Keratinocyte (primary cell): ENCODE measurements around the gene BPGM. TPM values are rescaled to one million over a fixed set of nuclear protein-coding genes. Genes with fewer than 3 reads are reported as not detected.

ENCODE experiments used
- DNase-seq: peaks from one replicate; pipeline ENCODE4 v3.0.0-alpha.2; 2011; ENCODE audit warnings: low read depth, missing footprints, low spot score
- FAIRE-seq: peaks from 2 replicates; lab custom pipeline; 2011; peaks lifted over from hg19 to GRCh38; lab: Jason Lieb, UNC
- H2AFZ ChIP-seq: 2 replicates; pipeline ENCODE4 v1.6.0; 2012; ENCODE audit warnings: low read length, control low read depth, inconsistent platforms; ENCODE audit not compliant: control insufficient read depth
- H3K27ac ChIP-seq: 2 replicates; pipeline ENCODE4 v1.5.1; 2011; ENCODE audit warnings: low read length; ENCODE audit not compliant: control insufficient read depth, insufficient read depth
- H3K27me3 ChIP-seq: 3 replicates; pipeline ENCODE4 v1.6.0; 2011; ENCODE audit warnings: low read length; ENCODE audit not compliant: control insufficient read depth, insufficient read depth; ENCODE audit errors: extremely low read depth
- H3K36me3 ChIP-seq, 2 experiments: 2 replicates in 1 of 2; 3 replicates in 1 of 2; pipeline ENCODE4 v1.5.1; 2011; ENCODE audit warnings: low read length in 2 of 2, mild to moderate bottlenecking in 1 of 2; ENCODE audit not compliant: control insufficient read depth in 2 of 2, insufficient read depth in 2 of 2; ENCODE audit errors: extremely low read depth in 1 of 2
- H3K4me1 ChIP-seq: 3 replicates; pipeline ENCODE4 v1.5.1; 2011; ENCODE audit warnings: low read length; ENCODE audit not compliant: control insufficient read depth, insufficient read depth; ENCODE audit errors: extremely low read depth
- H3K4me2 ChIP-seq: 3 replicates; pipeline ENCODE4 v1.6.0; 2011; ENCODE audit warnings: low read depth, low read length; ENCODE audit not compliant: control insufficient read depth, insufficient read depth; ENCODE audit errors: extremely low read depth
- H3K4me3 ChIP-seq, 3 experiments: fragments of 200-600 bp in 1 of 3; sonication (generic) in 1 of 3; 2 replicates in 2 of 3; 3 replicates in 1 of 3; pipeline ENCODE4 v1.5.1; 2011 to 2016; ENCODE audit warnings: low read length in 3 of 3, mild to moderate bottlenecking in 3 of 3, control low read depth in 2 of 3, inconsistent platforms in 1 of 3, low read depth in 1 of 3, mixed read lengths in 1 of 3, mixed run types in 1 of 3, moderate library complexity in 1 of 3; ENCODE audit not compliant: control insufficient read depth in 2 of 3, insufficient read depth in 2 of 3; ENCODE audit errors: extremely low read depth in 1 of 3
- H3K79me2 ChIP-seq: 2 replicates; pipeline ENCODE4 v1.6.0; 2012; ENCODE audit warnings: low read length; ENCODE audit not compliant: control insufficient read depth, insufficient read depth
- H3K9ac ChIP-seq: 3 replicates; pipeline ENCODE4 v1.6.0; 2011; ENCODE audit warnings: low read length; ENCODE audit not compliant: control insufficient read depth, insufficient read depth; ENCODE audit errors: extremely low read depth
- H3K9me1 ChIP-seq: 3 replicates; pipeline ENCODE4 v1.6.0; 2011; ENCODE audit warnings: low read length; ENCODE audit not compliant: control insufficient read depth, insufficient read depth; ENCODE audit errors: extremely low read depth
- H3K9me3 ChIP-seq: 2 replicates; pipeline ENCODE4 v1.5.1; 2012; ENCODE audit warnings: low read depth, low read length; ENCODE audit not compliant: control insufficient read depth
- H4K20me1 ChIP-seq: 3 replicates; pipeline ENCODE4 v1.6.0; 2011; ENCODE audit warnings: low read length; ENCODE audit not compliant: control insufficient read depth, insufficient read depth; ENCODE audit errors: extremely low read depth
- EZH2 ChIP-seq: IDR thresholded peaks from one replicate; pipeline ENCODE4 v1.6.1; 2012; ENCODE audit warnings: inconsistent platforms, mild to moderate bottlenecking, low read length, moderate library complexity
- dilution Hi-C: fragments of 300-500 bp; cut with MboI; formaldehyde crosslinking; loops from one replicate; pipeline ENCODE4 v1.7.0; 2020; ENCODE audit warnings: low sequenced_read_pairs; ENCODE audit not compliant: extremely low pct_ligation_motif_present
- polyA plus RNA-seq, 5 experiments: library from polyadenylated mRNA; depleted of rRNA in 3 of 5; stranded (reverse) in 3 of 5; stranded (forward) in 1 of 5; unstranded in 1 of 5; fragments of >200 nt; gene quantifications; 1 replicate in 1 of 5; 2 replicates in 3 of 5; 3 replicates in 1 of 5; pipeline versions ENCODE4 v1.2.1 to v1.2.3, GENCODE V29; 2011 to 2012; ENCODE audit warnings: missing spikeins in 2 of 5, low read depth in 1 of 5, low replicate concordance in 1 of 5
- TF ChIP-seq, protein P1 (sequence below), 3 experiments: IDR thresholded peaks in 1 of 3; conservative IDR thresholded peaks in 1 of 3; optimal IDR thresholded peaks in 1 of 3; 2 replicates in 2 of 3; 3 replicates in 1 of 3; pipeline versions ENCODE3 to v1.5.1; 2011; ENCODE audit warnings: low read length in 3 of 3, mild to moderate bottlenecking in 3 of 3, moderate library complexity in 2 of 3, control low read depth in 1 of 3, inconsistent platforms in 1 of 3; ENCODE audit not compliant: insufficient read depth in 2 of 3; ENCODE audit errors: extremely low read depth in 1 of 3

The BPGM gene
- polyA plus RNA-seq, 1 donor (not counting 4 experiments of a cell fraction or from before 2014, with no cell fraction given): 31.2 TPM

DNA sequence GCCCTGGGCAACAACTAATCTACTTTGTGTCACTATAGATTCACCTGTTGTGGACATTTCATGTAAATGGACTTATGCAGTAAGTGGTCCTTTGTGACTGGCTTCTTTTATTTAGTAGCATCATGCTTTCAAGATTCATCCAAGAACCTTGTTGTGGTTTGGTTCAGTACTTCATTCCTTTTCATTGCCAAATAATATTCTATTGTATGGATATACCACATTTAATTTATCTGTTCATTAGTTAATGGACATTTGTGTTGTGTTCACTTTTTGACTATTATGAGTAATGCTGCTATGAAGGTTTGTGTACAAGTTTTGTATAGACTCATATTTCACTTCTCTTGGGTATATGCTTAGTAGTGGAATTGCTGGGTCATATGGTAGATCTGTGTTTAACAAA, 27.8 kb downstream of the BPGM start:
- FAIRE-seq (no peak), DNase-seq (no peak)
- H3K9ac ChIP-seq: no peak overlapping the region
- no peak overlapping the region for H2AFZ ChIP-seq
- H3K9me3 ChIP-seq: no peaks in the 10 kb centered on the region
- H3K36me3 ChIP-seq: no peaks in the 10 kb centered on the region
- TF ChIP-seq, protein P1, sequence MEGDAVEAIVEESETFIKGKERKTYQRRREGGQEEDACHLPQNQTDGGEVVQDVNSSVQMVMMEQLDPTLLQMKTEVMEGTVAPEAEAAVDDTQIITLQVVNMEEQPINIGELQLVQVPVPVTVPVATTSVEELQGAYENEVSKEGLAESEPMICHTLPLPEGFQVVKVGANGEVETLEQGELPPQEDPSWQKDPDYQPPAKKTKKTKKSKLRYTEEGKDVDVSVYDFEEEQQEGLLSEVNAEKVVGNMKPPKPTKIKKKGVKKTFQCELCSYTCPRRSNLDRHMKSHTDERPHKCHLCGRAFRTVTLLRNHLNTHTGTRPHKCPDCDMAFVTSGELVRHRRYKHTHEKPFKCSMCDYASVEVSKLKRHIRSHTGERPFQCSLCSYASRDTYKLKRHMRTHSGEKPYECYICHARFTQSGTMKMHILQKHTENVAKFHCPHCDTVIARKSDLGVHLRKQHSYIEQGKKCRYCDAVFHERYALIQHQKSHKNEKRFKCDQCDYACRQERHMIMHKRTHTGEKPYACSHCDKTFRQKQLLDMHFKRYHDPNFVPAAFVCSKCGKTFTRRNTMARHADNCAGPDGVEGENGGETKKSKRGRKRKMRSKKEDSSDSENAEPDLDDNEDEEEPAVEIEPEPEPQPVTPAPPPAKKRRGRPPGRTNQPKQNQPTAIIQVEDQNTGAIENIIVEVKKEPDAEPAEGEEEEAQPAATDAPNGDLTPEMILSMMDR (optimal IDR thresholded peaks at IDR 0.05 in 1 of 3, IDR thresholded peaks at IDR 0.05 in 1 of 3, conservative IDR thresholded peaks at IDR 0.05 in 1 of 3; ENCODE audit: extremely low read depth in 1 of 3, insufficient read depth in 2 of 3, low read length in 3 of 3): no peak
- no peak for TF ChIP-seq EZH2
- dilution Hi-C loops: no loop called here
- H3K79me2 ChIP-seq: peaks cover 4% of the 10 kb centered on the region
- no peak overlapping the region for H3K4me3 ChIP-seq
- no peak overlapping the region for H3K4me2 ChIP-seq
- no peaks in the 10 kb centered on the region for H3K27me3 ChIP-seq
- H3K27ac ChIP-seq: no peak overlapping the region
- no peaks in the 10 kb centered on the region for H3K9me1 ChIP-seq
- H3K4me1 ChIP-seq: peaks cover 9% of the 10 kb centered on the region
- H4K20me1 ChIP-seq: no peaks in the 10 kb centered on the region

DNA sequence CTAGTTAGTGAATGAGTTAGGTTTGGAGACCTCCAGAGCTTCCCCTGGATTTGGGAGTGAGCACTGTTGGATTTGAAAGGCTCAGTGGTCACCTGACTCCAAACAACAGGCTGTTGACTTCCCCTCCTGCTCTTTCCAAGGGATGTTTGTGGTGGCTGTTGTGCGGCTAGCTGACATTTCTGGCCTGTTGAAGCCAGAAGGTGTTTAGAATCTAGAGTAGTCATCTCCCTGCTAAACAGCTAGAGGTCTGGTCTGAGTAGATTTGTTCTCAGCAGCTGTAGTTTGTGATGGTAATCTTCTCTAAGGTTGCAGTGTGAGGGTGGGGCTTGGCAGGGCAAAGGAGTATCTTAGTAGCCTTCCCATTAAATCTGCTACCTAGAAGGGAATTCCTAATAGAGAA, 30.1 kb downstream of the BPGM start:
- Histone ChIP-seq H3K9me1 (no peaks in the 10 kb centered on the region), H3K79me2 (peaks cover 4% of the 10 kb centered on the region), H3K27me3 (no peaks in the 10 kb centered on the region), H3K36me3 (peaks cover 0 to 2% of the 10 kb centered on the region in 2 experiments), H3K9ac (no peak overlapping the region), H3K4me2 (no peak overlapping the region), H3K4me1 (no peaks in the 10 kb centered on the region), H2AFZ (no peak overlapping the region), H3K4me3 (no peak overlapping the region), H3K9me3 (no peaks in the 10 kb centered on the region), H4K20me1 (no peaks in the 10 kb centered on the region), H3K27ac (no peak overlapping the region)
- no peak for TF ChIP-seq EZH2
- TF ChIP-seq, protein P1 (optimal IDR thresholded peaks at IDR 0.05 in 1 of 3, IDR thresholded peaks at IDR 0.05 in 1 of 3, conservative IDR thresholded peaks at IDR 0.05 in 1 of 3; ENCODE audit: extremely low read depth in 1 of 3, insufficient read depth in 2 of 3, low read length in 3 of 3): no peak
- DNase-seq (no peak), FAIRE-seq (no peak)
- dilution Hi-C loops: no loop called here
